Dedifferentiated amniotic fluid mesenchymal stem cell (primary cell): ENCODE results near the gene EHD1.

Experiments used
- DNase-seq: peaks from one replicate; pipeline ENCODE4 v3.0.0-alpha.2; 2016; ENCODE audit errors: extremely low spot score

The EHD1 gene

GRCh38 chr11:64842851-64843685, 35.4 kb downstream of the EHD1 start:
- DNase-seq, result no peak

DNA sequence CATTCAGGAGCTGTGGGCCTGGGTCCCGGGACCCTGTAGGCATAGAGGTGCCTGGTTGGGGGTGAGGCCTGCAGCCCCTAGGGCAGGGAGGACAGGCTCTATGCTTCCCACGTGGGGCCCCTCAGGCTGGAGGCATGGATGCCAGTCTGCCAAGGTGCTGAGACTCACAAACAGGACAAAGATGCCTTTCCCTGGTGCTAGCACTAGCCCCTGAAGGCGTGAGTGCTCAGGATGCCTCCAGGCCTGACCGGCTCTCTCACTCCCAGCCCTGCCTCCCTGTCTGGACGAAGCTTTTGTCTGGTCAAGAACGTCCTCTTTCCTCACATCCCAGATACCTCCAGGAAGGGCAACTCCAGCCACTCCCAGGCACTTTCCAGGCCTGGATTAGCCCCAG, 36.1 kb downstream of the EHD1 start:
- DNase-seq, result no peak

GRCh38 chr11:64841592-64842365, 36.6 kb downstream of the EHD1 start:
- DNase-seq, result no peak

DNA sequence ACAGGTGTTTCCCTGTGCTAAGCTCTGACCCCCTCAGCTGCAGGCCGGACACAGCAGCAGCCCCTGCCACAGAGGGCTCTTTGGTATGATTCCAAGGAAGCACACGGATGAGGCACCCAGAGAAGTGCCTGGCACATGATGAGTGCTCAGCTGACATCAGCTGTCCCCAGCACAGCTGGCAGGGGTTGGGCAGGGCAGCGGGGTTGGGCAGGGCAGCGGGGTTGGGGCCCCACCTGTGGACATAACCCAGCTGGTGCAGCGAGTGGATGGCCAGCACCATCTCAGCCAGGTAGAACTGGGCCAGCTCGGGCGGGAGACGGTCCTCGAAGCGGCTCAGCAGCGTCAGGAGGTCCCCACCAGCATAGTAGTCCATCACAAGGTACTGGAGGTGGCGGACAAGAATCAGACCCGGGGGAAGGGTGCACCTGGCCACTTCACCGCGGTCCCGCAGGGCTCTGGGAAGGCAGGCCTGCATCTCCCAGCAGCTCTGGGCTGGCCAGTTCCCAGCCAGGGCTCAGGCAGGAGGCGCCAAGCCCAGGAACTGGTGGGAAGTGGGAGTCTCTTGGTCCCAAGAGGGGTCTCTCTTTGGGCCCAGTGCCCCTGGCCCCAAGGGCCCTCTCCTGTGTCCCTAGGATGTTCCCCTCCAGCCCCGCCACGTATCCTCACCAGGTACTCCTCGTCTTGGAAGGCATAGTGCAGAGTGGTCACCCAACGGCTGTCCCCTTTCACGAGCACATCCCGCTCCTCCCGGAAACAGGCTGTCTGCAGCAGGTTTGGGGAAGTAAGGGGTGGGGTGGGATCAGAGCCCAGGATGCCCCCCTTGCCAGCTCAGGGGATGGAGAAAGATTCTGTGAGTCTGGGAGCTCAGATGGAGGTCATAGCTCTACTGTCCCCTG, 38.3 kb downstream of the EHD1 start:
- DNase-seq, result no peak

DNA sequence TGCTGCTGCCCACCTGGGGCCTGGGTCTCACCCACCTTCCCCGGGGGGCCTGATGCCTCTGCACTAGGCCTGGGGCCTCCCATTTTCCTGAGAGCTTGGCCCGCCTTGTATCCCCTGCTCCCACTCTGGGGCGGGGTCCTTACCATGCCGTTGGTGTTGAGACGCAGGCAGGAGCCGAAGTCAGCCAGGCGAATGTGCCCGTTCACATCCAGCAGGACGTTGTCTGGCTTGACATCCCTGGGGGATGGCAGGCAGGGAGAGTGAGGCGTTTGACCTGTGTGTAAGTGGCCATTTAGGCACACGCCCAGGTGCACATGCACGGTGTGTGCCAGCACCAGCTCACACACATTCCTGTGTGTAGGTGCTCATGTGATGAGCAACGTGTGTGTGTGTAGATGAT, 39.1 kb downstream of the EHD1 start:
- DNase-seq, result no peak

DNA sequence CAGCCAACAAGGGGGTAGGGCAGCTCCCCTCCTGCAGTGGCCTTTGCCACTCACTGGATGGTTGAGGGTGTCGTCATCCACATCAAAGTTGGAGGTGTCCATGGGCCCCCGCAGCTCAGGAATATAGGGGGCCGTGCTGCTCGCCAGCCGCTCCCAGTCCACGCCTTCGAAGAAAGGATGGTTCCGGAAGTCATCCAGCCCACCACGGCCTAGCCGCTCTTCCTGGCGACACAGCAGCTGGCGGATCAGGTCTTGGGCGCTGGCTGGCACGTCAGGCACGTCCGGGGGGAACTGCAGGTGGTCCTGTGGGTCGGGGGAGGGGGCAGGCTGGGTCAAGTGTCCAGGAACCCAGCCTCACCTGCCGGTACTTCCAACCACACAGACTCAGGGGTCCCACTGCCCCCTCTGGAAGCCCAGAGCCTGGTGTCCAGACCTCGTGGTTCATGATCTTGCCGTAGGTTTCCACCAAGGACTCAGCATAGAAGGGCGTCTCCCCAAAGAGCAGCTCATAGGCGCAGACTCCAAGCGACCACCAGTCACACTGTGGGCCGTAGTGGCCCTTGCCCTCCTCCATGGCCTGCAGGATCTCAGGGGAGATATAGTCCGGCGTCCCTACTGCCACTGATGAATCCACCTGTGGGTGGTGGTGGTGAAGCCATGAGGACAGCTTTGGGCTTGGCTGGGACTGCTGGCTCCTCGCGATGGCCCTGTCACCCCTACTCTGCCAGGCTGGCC, 39.7 kb downstream of the EHD1 start:
- no peak for DNase-seq

GRCh38 chr11:64837887-64838351, 40.5 kb downstream of the EHD1 start:
- no peak for DNase-seq

DNA sequence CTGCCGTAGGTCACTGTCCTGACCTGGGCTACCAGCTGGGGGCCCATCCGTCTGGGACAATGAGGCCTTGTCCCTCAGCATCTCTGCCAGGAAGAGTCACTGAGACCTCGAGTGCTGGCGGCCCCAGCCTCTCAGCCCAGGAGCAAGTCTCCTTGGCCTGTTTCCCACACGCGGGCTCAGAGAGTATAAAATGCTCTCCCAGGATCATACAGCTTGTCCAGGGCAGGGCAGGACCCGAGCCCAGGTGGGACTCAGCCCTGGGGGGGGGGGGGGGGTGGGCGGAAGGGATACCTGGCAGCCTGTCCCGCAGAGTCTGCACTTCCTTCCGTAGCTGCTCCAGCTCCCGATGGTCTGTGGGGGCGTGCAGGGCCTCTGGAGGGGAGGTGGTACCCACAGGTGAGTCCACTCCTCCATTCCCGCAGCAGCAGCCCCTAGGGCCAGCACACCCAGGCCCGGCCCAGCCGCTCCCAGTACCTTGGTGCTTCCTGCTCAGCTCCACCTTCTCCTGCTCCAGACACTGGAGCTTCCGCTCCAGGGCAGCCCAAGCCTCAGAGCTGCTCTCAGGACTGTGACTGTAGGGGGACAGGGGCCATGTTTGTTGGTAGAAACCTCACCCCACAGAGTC, 41.9 kb downstream of the EHD1 start:
- DNase-seq, result no peak

- no peak for DNase-seq
These were observed 42.6 kb downstream of the EHD1 start for GRCh38 chr11:64835616-64836447.

- no peak for DNase-seq
These were observed 43.5 kb downstream of the EHD1 start for GRCh38 chr11:64834723-64835615.

DNA sequence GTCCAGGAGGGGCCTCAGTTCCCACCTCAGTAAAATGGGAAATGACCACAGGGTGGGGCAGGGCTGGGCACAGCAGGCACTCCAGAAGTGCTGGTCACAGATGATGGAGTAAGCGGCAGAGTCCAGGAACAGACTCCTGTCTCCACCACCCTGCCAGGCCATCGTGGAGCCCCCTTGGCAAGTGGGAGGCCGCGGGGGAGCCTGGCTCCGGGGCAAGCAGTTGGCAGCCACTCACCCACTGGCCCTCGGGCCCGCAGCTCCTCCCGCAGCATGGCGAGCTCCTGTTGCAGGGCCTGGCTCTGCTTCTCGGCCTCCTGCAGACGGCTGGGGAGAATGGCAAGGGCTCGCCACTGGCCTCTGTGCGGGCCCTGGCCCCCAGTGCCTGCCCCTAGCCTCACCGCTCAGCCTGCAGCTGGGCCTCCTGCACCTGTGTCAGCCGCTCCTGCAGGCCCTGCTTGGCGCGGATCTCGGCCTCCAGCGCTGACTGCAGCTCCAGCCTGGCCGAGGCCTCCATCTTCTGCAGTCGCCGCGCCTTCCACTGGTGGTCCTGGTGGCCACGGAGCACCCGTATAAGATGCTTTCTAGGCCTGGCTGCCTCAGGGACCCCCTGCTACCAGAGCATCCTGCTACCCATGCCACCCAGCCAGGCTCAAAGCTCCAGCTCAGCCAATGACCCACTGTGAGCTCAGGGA, 44.2 kb downstream of the EHD1 start:
- no peak for DNase-seq

GRCh38 chr11:64833509-64833908, 44.9 kb downstream of the EHD1 start:
- no peak for DNase-seq

DNA sequence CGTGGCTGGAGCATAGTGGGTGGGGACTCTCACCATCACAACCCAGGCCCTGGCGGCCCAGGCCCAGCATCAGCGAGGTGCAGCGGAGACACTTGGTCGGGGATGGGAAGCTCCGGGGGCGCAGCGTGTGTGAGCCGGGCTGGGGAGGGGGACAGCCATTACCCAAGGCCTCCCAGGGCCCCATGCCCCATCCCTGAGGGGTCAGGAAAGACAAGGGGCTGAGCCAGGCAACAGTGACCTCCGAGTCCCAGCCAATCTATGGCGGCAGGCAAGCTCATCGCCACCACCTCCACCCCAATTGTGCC, 45.3 kb downstream of the EHD1 start:
- no peak for DNase-seq

GRCh38 chr11:64832467-64833197, 45.8 kb downstream of the EHD1 start:
- no peak for DNase-seq

- DNase-seq, result no peak
These were observed 47.0 kb downstream of the EHD1 start for GRCh38 chr11:64831411-64831891.

DNA sequence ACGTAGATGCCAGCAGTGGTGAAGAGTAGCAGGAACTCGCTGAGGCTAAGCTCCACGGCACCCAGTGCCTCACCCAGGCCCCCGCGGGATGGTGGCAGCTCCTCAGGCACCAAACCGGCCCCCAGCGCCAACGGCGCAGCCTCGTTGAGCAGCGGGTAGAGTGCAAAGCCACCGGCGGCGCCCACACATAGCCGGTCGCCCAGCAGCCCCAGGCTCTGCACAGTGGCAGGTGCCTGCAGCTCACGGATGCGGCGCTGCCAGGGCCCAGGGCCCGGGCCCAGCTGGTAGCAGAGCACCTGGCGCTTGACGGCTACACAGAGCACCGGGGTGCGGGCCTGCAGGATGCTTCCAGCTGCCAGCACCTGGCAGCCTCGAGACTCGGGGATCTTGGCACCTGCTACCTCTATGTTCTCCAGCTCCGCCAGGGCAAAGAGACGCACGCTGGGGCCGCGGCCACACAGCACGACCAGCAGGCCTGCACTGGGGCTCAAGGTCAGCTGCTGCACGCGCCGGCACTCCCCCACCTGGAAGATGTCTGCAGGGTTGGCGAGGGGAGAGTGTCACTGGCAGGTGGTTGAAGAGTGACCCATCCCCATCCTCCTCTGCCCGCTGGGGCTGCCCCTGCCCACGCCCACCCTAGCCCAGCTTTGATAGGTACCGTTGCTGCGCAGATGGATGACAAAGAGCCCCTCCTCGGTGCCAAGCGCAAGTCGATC, 48.7 kb downstream of the EHD1 start:
- no peak for DNase-seq

- no peak for DNase-seq
These were observed 51.0 kb downstream of the EHD1 start for GRCh38 chr11:64827451-64827839.
